BE2C (cell line): ENCODE data around the gene BTBD8.

Source experiments
- DNase-seq: peaks from one replicate; pipeline ENCODE4 v3.0.0-alpha.2; 2020
- H3K27me3 ChIP-seq: fragments of 250-450 bp; sonication (Bioruptor Pico); 2 replicates; pipeline ENCODE4 v1.5.1; 2020; ENCODE audit warnings: mild to moderate bottlenecking
- H3K36me3 ChIP-seq: fragments of 250-450 bp; sonication (Bioruptor Pico); 2 replicates; pipeline ENCODE4 v1.5.1; 2020; ENCODE audit warnings: mild to moderate bottlenecking
- H3K4me1 ChIP-seq: fragments of 250-450 bp; sonication (Bioruptor Pico); 2 replicates; pipeline ENCODE4 v1.5.1; 2020
- H3K4me3 ChIP-seq: 2 replicates; pipeline ENCODE4 v1.5.1; 2011; ENCODE audit warnings: low read depth, low read length
- H3K9me3 ChIP-seq: fragments of 250-450 bp; sonication (Bioruptor Pico); 2 replicates; pipeline ENCODE4 v1.5.1; 2020
- CTCF ChIP-seq: IDR thresholded peaks from 2 replicates; pipeline ENCODE4 v1.5.1; 2012; ENCODE audit warnings: mild to moderate bottlenecking, low read depth, low read length

BTBD8 gene

DNA sequence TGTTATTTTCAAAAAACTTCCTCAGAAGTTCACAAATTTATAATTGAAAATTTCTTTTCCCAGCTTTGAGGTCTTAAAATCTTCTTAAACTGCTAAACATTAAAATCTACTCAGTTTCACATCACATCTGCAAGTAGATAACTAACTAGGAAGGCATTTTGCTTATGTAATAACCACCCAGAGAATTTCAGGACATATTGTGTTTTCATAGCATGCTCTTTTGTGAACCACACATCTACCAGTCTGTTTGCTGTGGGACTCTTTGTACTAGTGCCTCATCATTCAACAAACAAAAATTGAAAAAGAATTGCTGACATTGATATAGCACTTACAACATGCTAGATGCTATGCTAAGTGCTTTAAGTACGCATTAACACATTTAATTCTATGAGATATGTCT, 105.9 kb downstream of the BTBD8 start:
- H3K9me3 ChIP-seq, result no peaks in the 10 kb centered on the region
- no peak for DNase-seq
- no peaks in the 10 kb centered on the region for H3K4me1 ChIP-seq
- TF ChIP-seq CTCF, result no peak
- no peaks in the 10 kb centered on the region for H3K36me3 ChIP-seq
- H3K4me3 ChIP-seq, result no peak overlapping the region
- H3K27me3 ChIP-seq, result peaks cover 6% of the 10 kb centered on the region; the same call in 1 of the 2 replicates

DNA sequence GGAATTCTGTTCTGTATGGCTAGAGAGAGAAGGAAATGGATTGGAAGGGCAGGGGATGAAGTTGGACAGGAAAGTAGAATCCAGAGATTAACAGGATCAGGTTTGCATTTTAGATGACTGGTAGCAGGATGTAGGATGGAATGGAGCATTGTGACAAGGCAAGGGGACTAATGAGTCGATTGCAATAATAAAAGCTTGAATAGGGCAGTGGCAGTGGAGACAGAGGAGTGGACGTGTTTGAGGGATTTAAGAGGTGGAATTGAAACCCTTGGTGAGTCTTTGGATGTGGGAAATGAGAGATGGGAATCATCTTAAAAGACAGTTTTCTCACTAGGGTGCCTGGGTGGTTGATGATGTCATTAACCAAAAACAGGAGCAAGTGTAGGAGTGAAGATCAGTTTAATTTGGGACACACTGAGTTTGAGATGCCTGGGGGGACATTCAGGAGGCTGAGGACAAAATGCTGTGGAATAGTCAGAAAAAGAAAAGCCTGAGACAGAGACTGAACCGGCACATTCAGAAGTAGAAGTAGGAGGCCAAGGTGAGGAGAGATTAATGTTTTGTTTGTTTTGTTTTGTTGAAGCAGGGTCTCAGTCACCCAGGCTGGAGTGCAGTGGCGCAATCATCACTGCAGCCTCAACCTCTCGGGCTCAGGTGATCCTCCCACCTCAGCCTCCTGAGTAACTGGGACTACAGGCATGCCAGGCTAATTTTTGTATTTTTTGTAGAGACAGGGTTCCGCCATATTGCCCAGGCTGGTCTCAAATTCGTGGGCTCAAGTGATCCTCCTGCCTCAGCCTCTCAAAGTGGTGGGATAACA, 108.5 kb downstream of the BTBD8 start:
- no peaks in the 10 kb centered on the region for H3K36me3 ChIP-seq
- peaks cover 6% of the 10 kb centered on the region; the same call in 1 of the 2 replicates for H3K27me3 ChIP-seq
- H3K4me3 ChIP-seq, result no peak overlapping the region
- H3K4me1 ChIP-seq, result no peaks in the 10 kb centered on the region
- no peak for TF ChIP-seq CTCF
- H3K9me3 ChIP-seq, result no peaks in the 10 kb centered on the region
- no peak for DNase-seq

DNA sequence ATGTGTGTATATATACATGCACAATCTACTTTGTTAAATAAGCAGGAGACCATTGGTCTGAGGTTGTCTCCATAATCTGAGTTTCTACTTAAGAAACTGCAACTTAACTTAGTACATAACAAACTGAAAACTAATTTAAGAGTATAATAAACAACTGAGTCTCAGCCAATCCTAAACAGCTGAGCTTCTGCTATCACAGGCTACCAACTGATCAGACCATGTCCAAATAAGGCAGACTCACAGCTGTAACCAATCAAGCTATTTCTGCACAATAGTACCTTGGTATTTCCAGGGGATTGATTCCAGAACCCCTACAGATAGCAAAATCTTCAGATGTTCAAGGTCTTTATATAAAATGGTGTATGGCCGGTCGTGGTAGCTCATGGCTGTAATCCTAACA, 111.6 kb downstream of the BTBD8 start:
- no peak for TF ChIP-seq CTCF
- DNase-seq, result no peak
- H3K4me1 ChIP-seq, result no peaks in the 10 kb centered on the region
- no peak overlapping the region for H3K4me3 ChIP-seq
- no peaks in the 10 kb centered on the region for H3K36me3 ChIP-seq
- H3K27me3 ChIP-seq, result no peaks in the 10 kb centered on the region
- no peaks in the 10 kb centered on the region for H3K9me3 ChIP-seq

DNA sequence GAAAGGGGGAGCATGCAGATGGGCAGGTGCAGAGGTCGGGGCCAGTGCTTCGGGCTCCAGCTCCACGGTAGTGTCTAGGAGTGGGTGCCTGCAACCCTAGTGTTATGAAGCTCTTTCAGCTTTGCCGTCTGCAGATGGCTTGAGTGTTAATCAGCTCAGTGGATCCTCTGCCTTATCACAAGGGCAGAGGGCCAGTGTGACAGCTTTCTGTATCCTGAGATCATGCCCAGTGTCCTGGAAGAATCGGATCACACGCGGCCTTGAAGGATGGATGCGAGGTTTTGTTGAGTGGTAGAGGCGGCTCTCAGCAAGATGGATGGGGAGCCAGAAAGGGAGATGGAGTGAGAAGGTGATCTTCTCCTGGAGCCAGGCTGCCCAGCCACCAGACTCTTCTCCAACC, 112.1 kb downstream of the BTBD8 start:
- H3K36me3 ChIP-seq, result no peaks in the 10 kb centered on the region
- no peak overlapping the region for H3K4me3 ChIP-seq
- no peaks in the 10 kb centered on the region for H3K9me3 ChIP-seq
- no peak for TF ChIP-seq CTCF
- no peaks in the 10 kb centered on the region for H3K4me1 ChIP-seq
- no peak for DNase-seq
- H3K27me3 ChIP-seq, result no peaks in the 10 kb centered on the region

GRCh38 chr1:92194511-92194910, 114.4 kb downstream of the BTBD8 start:
- no peak for TF ChIP-seq CTCF
- Histone ChIP-seq H3K4me1 (no peaks in the 10 kb centered on the region), H3K4me3 (no peak overlapping the region), H3K9me3 (no peaks in the 10 kb centered on the region), H3K27me3 (no peaks in the 10 kb centered on the region), H3K36me3 (no peaks in the 10 kb centered on the region)
- no peak for DNase-seq

DNA sequence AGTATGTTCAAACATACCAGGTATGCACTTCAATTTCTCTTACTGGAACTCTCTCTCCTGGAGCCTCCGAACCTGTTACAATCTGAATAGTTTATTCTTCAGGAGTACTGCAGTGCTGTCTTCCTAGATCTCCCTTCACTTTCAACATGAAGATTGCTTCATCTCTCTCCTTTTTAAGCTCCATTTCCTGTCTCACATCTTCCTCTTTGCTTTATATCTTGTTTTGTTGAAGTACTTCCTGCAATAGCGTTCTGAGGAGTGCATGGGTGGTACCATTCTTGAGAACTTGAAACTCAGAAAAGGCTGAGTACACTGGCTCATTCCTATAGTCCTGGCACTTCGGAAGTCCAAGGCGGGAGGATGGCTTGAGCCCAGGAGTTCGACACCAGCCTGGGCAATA, 121.8 kb downstream of the BTBD8 start:
- H3K36me3 ChIP-seq, result no peaks in the 10 kb centered on the region
- no peak overlapping the region for H3K4me3 ChIP-seq
- no peaks in the 10 kb centered on the region for H3K4me1 ChIP-seq
- no peaks in the 10 kb centered on the region for H3K27me3 ChIP-seq
- TF ChIP-seq CTCF, result no peak
- no peaks in the 10 kb centered on the region for H3K9me3 ChIP-seq
- no peak for DNase-seq
